ENCODE results near the gene CPSF4. TPM values are rescaled to one million over a fixed set of nuclear protein-coding genes. Genes with fewer than 3 reads are reported as not detected.
A peak's percentile ranks its signal among the peaks of the same experiment; 100 is the strongest.

Gene CPSF4
- 19.0 TPM for total RNA-seq
- 51.1 TPM for polyA plus RNA-seq
- long read RNA-seq, donor 1, result 0 reads
- long read RNA-seq, donor 2, result 0 reads
- long read RNA-seq, donor 3, transcript CPSF4-201 (8 exons, 1,691 nt), result major isoform, 7 of 818 reads
- long read RNA-seq, donor 3, partial matches to known transcripts, result 757 of 818 reads
- long read RNA-seq, donor 3, other reads (novel, unspliced or antisense), result 49 of 818 reads
- long read RNA-seq, donor 4, partial matches to known transcripts, result 319 of 547 reads
- long read RNA-seq, donor 4, other reads (novel, unspliced or antisense), result 224 of 547 reads
- long read RNA-seq, donor 5, transcript CPSF4-204 (8 exons, 1,738 nt), result major isoform, 10 of 912 reads
- long read RNA-seq, donor 5, partial matches to known transcripts, result 519 of 912 reads
- long read RNA-seq, donor 5, other reads (novel, unspliced or antisense), result 379 of 912 reads
- long read RNA-seq, donor 6, partial matches to known transcripts, result 308 of 430 reads
- long read RNA-seq, donor 6, other reads (novel, unspliced or antisense), result 118 of 430 reads
- long read RNA-seq, donor 7, partial matches to known transcripts, result 0 of 6 reads
- long read RNA-seq, donor 7, other reads (novel, unspliced or antisense), result 0 of 6 reads
- long read RNA-seq, donor 8, partial matches to known transcripts, result 0 of 1 reads
- long read RNA-seq, donor 8, other reads (novel, unspliced or antisense), result 0 of 1 reads
- long read RNA-seq, donor 9, partial matches to known transcripts, result 0 of 3 reads
- long read RNA-seq, donor 9, other reads (novel, unspliced or antisense), result 0 of 3 reads
- long read RNA-seq, donor 10, partial matches to known transcripts, result 366 of 376 reads
- long read RNA-seq, donor 10, other reads (novel, unspliced or antisense), result 6 of 376 reads

- H3K27ac ChIP-seq (ENCODE audit: low read depth in 1 of 2, low read length in 1 of 2), result peak within 1 kb of the TSS in 1 of 2 donors; percentile 61
- H3K27me3 ChIP-seq (ENCODE audit: control insufficient read depth in 2 of 2, insufficient read depth in 1 of 2, low read length in 1 of 2), result no peaks in the 10 kb centered on the region
- DNase-seq (ENCODE audit: low read depth in 6 of 9, low spot score in 9 of 9), result peak; percentile 45 to 86 (median 61)
- peaks cover 14 to 18% of the 10 kb centered on the region in 2 donors for H3K4me1 ChIP-seq (ENCODE audit: control insufficient read depth in 2 of 2, insufficient read depth in 2 of 2, low read length in 2 of 2)
- H3K4me3 ChIP-seq (ENCODE audit: low read length in 2 of 2), result peak within 1 kb of the TSS; percentile 64 to 85
- under 1% methylated on average over 89 of the region's 89 CpGs for WGBS
- H3K36me3 ChIP-seq (ENCODE audit: control insufficient read depth in 2 of 2, insufficient read depth in 2 of 2, low read length in 1 of 2), result peaks cover 8 to 12% of the 10 kb centered on the region in 2 donors
- H3K9me3 ChIP-seq (ENCODE audit: control insufficient read depth in 2 of 2, insufficient read depth in 1 of 2, low read length in 1 of 2), result no peaks in the 10 kb centered on the region
Observed at GRCh38 chr7:99438573-99439480, at the start of gene CPSF4, which contains the start of gene PTCD1. Gene CPSF4 (plus strand): TSS chr7:99438943. CDS start chr7:99439083, 140 bp downstream. Gene PTCD1 (minus strand): TSS chr7:99438798. CDS start chr7:99435242, 3,556 bp downstream.

GRCh38 chr7:99389772-99390171 lies 49.0 kb upstream of the CPSF4 start:
- DNase-seq (ENCODE audit: low read depth in 6 of 9, low spot score in 9 of 9), result no peak
- Histone ChIP-seq H3K4me1 (ENCODE audit: control insufficient read depth in 2 of 2, insufficient read depth in 2 of 2, low read length in 2 of 2) (peaks cover 6 to 16% of the 10 kb centered on the region in 2 donors), H3K36me3 (ENCODE audit: control insufficient read depth in 2 of 2, insufficient read depth in 2 of 2, low read length in 1 of 2) (peaks cover 68 to 80% of the 10 kb centered on the region in 2 donors), H3K27me3 (ENCODE audit: control insufficient read depth in 2 of 2, insufficient read depth in 1 of 2, low read length in 1 of 2) (no peaks in the 10 kb centered on the region), H3K9me3 (ENCODE audit: control insufficient read depth in 2 of 2, insufficient read depth in 1 of 2, low read length in 1 of 2) (no peaks in the 10 kb centered on the region), H3K4me3 (ENCODE audit: low read length in 2 of 2) (no peak overlapping the region), H3K27ac (ENCODE audit: low read depth in 1 of 2, low read length in 1 of 2) (no peak overlapping the region)
- 97% methylated on average over 13 of the region's 13 CpGs for WGBS

- 97% methylated on average over 23 of the region's 23 CpGs for WGBS
- Histone ChIP-seq H3K4me1 (ENCODE audit: control insufficient read depth in 2 of 2, insufficient read depth in 2 of 2, low read length in 2 of 2) (peaks cover 6 to 16% of the 10 kb centered on the region in 2 donors), H3K36me3 (ENCODE audit: control insufficient read depth in 2 of 2, insufficient read depth in 2 of 2, low read length in 1 of 2) (peaks cover 80 to 87% of the 10 kb centered on the region in 2 donors), H3K27ac (ENCODE audit: low read depth in 1 of 2, low read length in 1 of 2) (no peak overlapping the region), H3K4me3 (ENCODE audit: low read length in 2 of 2) (no peak overlapping the region), H3K27me3 (ENCODE audit: control insufficient read depth in 2 of 2, insufficient read depth in 1 of 2, low read length in 1 of 2) (no peaks in the 10 kb centered on the region), H3K9me3 (ENCODE audit: control insufficient read depth in 2 of 2, insufficient read depth in 1 of 2, low read length in 1 of 2) (no peaks in the 10 kb centered on the region)
- DNase-seq (ENCODE audit: low read depth in 6 of 9, low spot score in 9 of 9), result no peak
Observed at GRCh38 chr7:99390941-99391602, 47.7 kb upstream of the CPSF4 start.

GRCh38 chr7:99392046-99392445 lies 46.7 kb upstream of the CPSF4 start:
- WGBS, result 93% methylated on average over 8 of the region's 8 CpGs
- Histone ChIP-seq H3K9me3 (ENCODE audit: control insufficient read depth in 2 of 2, insufficient read depth in 1 of 2, low read length in 1 of 2) (no peaks in the 10 kb centered on the region), H3K4me1 (ENCODE audit: control insufficient read depth in 2 of 2, insufficient read depth in 2 of 2, low read length in 2 of 2) (peaks cover 6 to 16% of the 10 kb centered on the region in 2 donors), H3K36me3 (ENCODE audit: control insufficient read depth in 2 of 2, insufficient read depth in 2 of 2, low read length in 1 of 2) (peaks cover 77 to 85% of the 10 kb centered on the region in 2 donors), H3K4me3 (ENCODE audit: low read length in 2 of 2) (no peak overlapping the region), H3K27ac (ENCODE audit: low read depth in 1 of 2, low read length in 1 of 2) (no peak overlapping the region), H3K27me3 (ENCODE audit: control insufficient read depth in 2 of 2, insufficient read depth in 1 of 2, low read length in 1 of 2) (no peaks in the 10 kb centered on the region)
- DNase-seq (ENCODE audit: low read depth in 6 of 9, low spot score in 9 of 9), result no peak

GRCh38 chr7:99392659-99393354 lies 45.9 kb upstream of the CPSF4 start:
- Histone ChIP-seq H3K9me3 (ENCODE audit: control insufficient read depth in 2 of 2, insufficient read depth in 1 of 2, low read length in 1 of 2) (no peaks in the 10 kb centered on the region), H3K36me3 (ENCODE audit: control insufficient read depth in 2 of 2, insufficient read depth in 2 of 2, low read length in 1 of 2) (peaks cover 79 to 85% of the 10 kb centered on the region in 2 donors), H3K27ac (ENCODE audit: low read depth in 1 of 2, low read length in 1 of 2) (peak overlapping the region in 1 of 2 donors; percentile 46), H3K4me3 (ENCODE audit: low read length in 2 of 2) (peak overlapping the region; percentile 52 to 55), H3K4me1 (ENCODE audit: control insufficient read depth in 2 of 2, insufficient read depth in 2 of 2, low read length in 2 of 2) (peaks cover 6 to 16% of the 10 kb centered on the region in 2 donors), H3K27me3 (ENCODE audit: control insufficient read depth in 2 of 2, insufficient read depth in 1 of 2, low read length in 1 of 2) (no peaks in the 10 kb centered on the region)
- WGBS, result 35% methylated on average over 68 of the region's 68 CpGs
- peak in 3 of 9 donors; percentile 54 to 81 (median 68) for DNase-seq (ENCODE audit: low read depth in 6 of 9, low spot score in 9 of 9)

GRCh38 chr7:99393355-99394187 lies 45.2 kb upstream of the CPSF4 start:
- H3K4me1 ChIP-seq (ENCODE audit: control insufficient read depth in 2 of 2, insufficient read depth in 2 of 2, low read length in 2 of 2), result peaks cover 6 to 16% of the 10 kb centered on the region in 2 donors
- H3K27me3 ChIP-seq (ENCODE audit: control insufficient read depth in 2 of 2, insufficient read depth in 1 of 2, low read length in 1 of 2), result no peaks in the 10 kb centered on the region
- peak overlapping the region; percentile 52 to 55 for H3K4me3 ChIP-seq (ENCODE audit: low read length in 2 of 2)
- DNase-seq (ENCODE audit: low read depth in 6 of 9, low spot score in 9 of 9), result no peak
- no peak overlapping the region for H3K27ac ChIP-seq (ENCODE audit: low read depth in 1 of 2, low read length in 1 of 2)
- peaks cover 74 to 85% of the 10 kb centered on the region in 2 donors for H3K36me3 ChIP-seq (ENCODE audit: control insufficient read depth in 2 of 2, insufficient read depth in 2 of 2, low read length in 1 of 2)
- H3K9me3 ChIP-seq (ENCODE audit: control insufficient read depth in 2 of 2, insufficient read depth in 1 of 2, low read length in 1 of 2), result no peaks in the 10 kb centered on the region
- 81% methylated on average over 30 of the region's 30 CpGs for WGBS

- Histone ChIP-seq H3K4me3 (ENCODE audit: low read length in 2 of 2) (no peak overlapping the region), H3K27me3 (ENCODE audit: control insufficient read depth in 2 of 2, insufficient read depth in 1 of 2, low read length in 1 of 2) (no peaks in the 10 kb centered on the region), H3K9me3 (ENCODE audit: control insufficient read depth in 2 of 2, insufficient read depth in 1 of 2, low read length in 1 of 2) (no peaks in the 10 kb centered on the region), H3K27ac (ENCODE audit: low read depth in 1 of 2, low read length in 1 of 2) (no peak overlapping the region), H3K4me1 (ENCODE audit: control insufficient read depth in 2 of 2, insufficient read depth in 2 of 2, low read length in 2 of 2) (peaks cover 6 to 16% of the 10 kb centered on the region in 2 donors), H3K36me3 (ENCODE audit: control insufficient read depth in 2 of 2, insufficient read depth in 2 of 2, low read length in 1 of 2) (peaks cover 79 to 88% of the 10 kb centered on the region in 2 donors)
- DNase-seq (ENCODE audit: low read depth in 6 of 9, low spot score in 9 of 9), result no peak
- 95% methylated on average over 4 of the region's 4 CpGs for WGBS
Observed at GRCh38 chr7:99394188-99394502, 44.6 kb upstream of the CPSF4 start.
